GM23248 (cell line): ENCODE measurements around the gene CCDC81.

Source experiments
- EZH2 ChIP-seq: fragments of 200-600 bp; sonication (generic); IDR thresholded peaks from 2 replicates; pipeline ENCODE4 v1.6.1; 2018; ENCODE audit warnings: antibody characterized with exemption, mild to moderate bottlenecking; ENCODE audit not compliant: insufficient read depth, poor library complexity, severe bottlenecking
- EZH2phosphoT487 ChIP-seq: fragments of 200-600 bp; sonication (generic); IDR thresholded peaks from 2 replicates; pipeline ENCODE4 v1.6.1; 2018; ENCODE audit warnings: antibody characterized with exemption, moderate library complexity, mild to moderate bottlenecking, low read depth; ENCODE audit not compliant: insufficient read depth

DNA sequence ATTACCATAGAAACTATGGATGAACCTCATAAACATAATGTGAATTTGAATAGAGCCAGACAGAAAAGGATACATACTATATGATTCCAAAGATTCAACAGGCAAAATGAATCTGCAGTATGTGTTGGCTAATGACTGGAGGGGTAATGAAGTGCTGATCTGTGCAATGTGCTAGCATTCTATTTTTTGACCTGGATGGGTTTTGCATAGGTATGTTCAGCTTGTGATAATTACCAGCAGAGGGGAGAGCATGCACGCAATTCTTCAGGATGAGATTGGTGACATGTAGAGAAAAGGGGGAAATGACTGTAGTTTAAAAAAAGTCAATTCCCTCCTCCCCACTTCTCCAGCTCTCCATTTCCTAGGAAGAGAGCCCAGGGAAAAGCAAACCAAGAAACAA lies 618 bp upstream of the CCDC81 start:
- TF ChIP-seq EZH2, result no peak
- no peak for TF ChIP-seq EZH2phosphoT487
